ENCODE measurements around the gene CRKL. TPM values are rescaled to one million over a fixed set of nuclear protein-coding genes. Genes with fewer than 3 reads are reported as not detected.
A peak's percentile ranks its signal among the peaks of the same experiment; 100 is the strongest.

CRKL gene
- total RNA-seq, 1 donor from 2014 or later, result 53.6 TPM

- H3K4me3 ChIP-seq (ENCODE audit: low read depth, low read length), result peak within 1 kb of the TSS; percentile 78
- peak; percentile 48 for DNase-seq (ENCODE audit: low read depth)
- TF ChIP-seq CTCF (conservative IDR thresholded peaks at IDR 0.05; ENCODE audit: low read depth, low read length), result no peak
These were observed 84.6 kb downstream of the CRKL start, which contains the start of gene THAP7 for GRCh38 chr22:21001601-21002325. Gene THAP7 (minus strand): TSS chr22:21002118. CDS start chr22:21001911, 207 bp downstream.

Other genes with a start within 250 kb of the CRKL start
- not detected in 2 replicates for gene SERPIND1, start 143.3 kb upstream of the CRKL start, total RNA-seq
- 24.1 and 30.5 TPM in 2 replicates for gene PI4KA, start 58.6 kb upstream of the CRKL start, total RNA-seq
- 13.0 and 16.0 TPM in 2 replicates for gene SNAP29, start 58.4 kb upstream of the CRKL start, total RNA-seq
- 0.65 and 1.8 TPM in 2 replicates for gene AIFM3, start 49.8 kb downstream of the CRKL start, total RNA-seq
- gene LZTR1, start 64.9 kb downstream of the CRKL start, total RNA-seq, result 16.7 and 33.1 TPM in 2 replicates
- 24.6 and 36.6 TPM in 2 replicates for gene THAP7, start 84.7 kb downstream of the CRKL start, total RNA-seq
- not detected in 2 replicates for gene P2RX6, start 97.8 kb downstream of the CRKL start, total RNA-seq
- 0.29 and 1.8 TPM in 2 replicates for gene SLC7A4, start 115.2 kb downstream of the CRKL start, total RNA-seq
- gene LRRC74B, start 128.5 kb downstream of the CRKL start, total RNA-seq, result not detected in 2 replicates

Data from epithelial cell of proximal tubule (primary cell).